OCI-LY1 (cell line): ENCODE results near the gene RSBN1L.

ENCODE experiments used
- CTCF ChIP-seq: fragments of 200-600 bp; sonication (generic), shearing (Covaris generic); IDR thresholded peaks from 2 replicates; pipeline ENCODE4 v1.5.1; 2017; ENCODE audit warnings: mild to moderate bottlenecking, antibody characterized with exemption, low read length, moderate library complexity, mixed read lengths
- EZH2 ChIP-seq: fragments of 200-600 bp; sonication (generic), shearing (Covaris generic); IDR thresholded peaks from 2 replicates; pipeline ENCODE4 v1.8.0; 2017; ENCODE audit warnings: borderline replicate concordance, mixed run types, mild to moderate bottlenecking, antibody characterized with exemption, low read length, moderate library complexity, mixed read lengths

- TF ChIP-seq CTCF (no peak), EZH2 (no peak)
These were observed 126.0 kb downstream of the RSBN1L start for GRCh38 chr7:77822269-77822668.
